Neural cell (in vitro differentiated cells): ENCODE results near the gene ABHD14A.

Source experiments
- CTCF ChIP-seq: fragments of 450-650 bp; IDR thresholded peaks from 2 replicates; pipeline ENCODE4 v1.5.1; 2014; ENCODE audit warnings: antibody characterized with exemption, mild to moderate bottlenecking, moderate library complexity; ENCODE audit not compliant: poor library complexity, severe bottlenecking
- EP300 ChIP-seq: fragments of 450-650 bp; conservative IDR thresholded peaks from 2 replicates; pipeline ENCODE4 v1.6.1; 2014; ENCODE audit warnings: antibody characterized with exemption, mild to moderate bottlenecking, moderate library complexity; ENCODE audit not compliant: poor library complexity, severe bottlenecking
- EZH2 ChIP-seq: fragments of 200-600, 300-800 bp; shearing (Covaris generic), sonication (generic); IDR thresholded peaks from 2 replicates; pipeline ENCODE4 v1.6.1; 2014; ENCODE audit warnings: antibody characterized with exemption, low read length, borderline replicate concordance, mild to moderate bottlenecking; ENCODE audit not compliant: insufficient read depth, poor library complexity, severe bottlenecking
- MXI1 ChIP-seq: fragments of 450-650 bp; conservative IDR thresholded peaks from 2 replicates; pipeline ENCODE4 v1.6.1; 2014; ENCODE audit warnings: antibody characterized with exemption, mild to moderate bottlenecking; ENCODE audit not compliant: poor library complexity, severe bottlenecking
- POLR2AphosphoS5 ChIP-seq: IDR thresholded peaks from 2 replicates; pipeline ENCODE4 v1.6.1; 2012
- RAD21 ChIP-seq: fragments of 450-650 bp; conservative IDR thresholded peaks from 2 replicates; pipeline ENCODE4 v1.6.1; 2014; ENCODE audit warnings: antibody characterized with exemption, mild to moderate bottlenecking, moderate library complexity
- SMC3 ChIP-seq: fragments of 450-650 bp; conservative IDR thresholded peaks from 2 replicates; pipeline ENCODE4 v1.6.1; 2014; ENCODE audit warnings: antibody characterized with exemption, mild to moderate bottlenecking, moderate library complexity; ENCODE audit not compliant: poor library complexity
- TAF1 ChIP-seq: IDR thresholded peaks from 2 replicates; pipeline ENCODE4 v1.6.1; 2012; ENCODE audit warnings: low read depth
- TF ChIP-seq, protein P1 (sequence below): IDR thresholded peaks from 2 replicates; pipeline ENCODE4 v1.6.1; 2012; ENCODE audit warnings: borderline replicate concordance

DNA sequence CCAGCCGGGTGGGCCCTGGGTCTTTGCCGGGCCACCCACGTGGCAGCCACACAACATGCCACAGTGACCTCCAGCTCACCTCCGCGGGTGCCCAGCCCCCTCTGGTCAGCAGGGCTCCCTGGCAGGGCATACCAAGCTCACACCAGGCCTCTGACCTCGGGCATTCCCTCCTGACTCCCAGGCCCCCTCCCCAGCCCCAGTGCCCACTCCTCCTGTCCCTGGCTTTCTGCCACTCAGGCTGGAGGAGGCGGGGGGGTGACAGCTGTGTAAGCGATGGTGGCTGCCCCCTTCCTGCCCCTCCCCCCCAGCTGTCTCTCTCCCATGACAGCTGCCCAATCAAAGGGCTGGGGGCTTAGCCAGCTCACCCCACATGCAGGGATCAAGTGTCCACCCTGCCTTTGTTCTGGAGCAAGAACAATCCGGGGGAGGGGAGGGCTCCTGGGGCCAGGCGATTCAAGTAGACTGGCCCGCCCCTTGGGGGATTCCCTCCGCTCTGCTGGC, 10.9 kb upstream of the ABHD14A start:
- TF ChIP-seq CTCF (no peak), POLR2AphosphoS5 (no peak), RAD21 (no peak), EP300 (no peak), SMC3 (no peak), TAF1 (no peak), EZH2 (no peak), MXI1 (no peak)
- TF ChIP-seq, protein P1, sequence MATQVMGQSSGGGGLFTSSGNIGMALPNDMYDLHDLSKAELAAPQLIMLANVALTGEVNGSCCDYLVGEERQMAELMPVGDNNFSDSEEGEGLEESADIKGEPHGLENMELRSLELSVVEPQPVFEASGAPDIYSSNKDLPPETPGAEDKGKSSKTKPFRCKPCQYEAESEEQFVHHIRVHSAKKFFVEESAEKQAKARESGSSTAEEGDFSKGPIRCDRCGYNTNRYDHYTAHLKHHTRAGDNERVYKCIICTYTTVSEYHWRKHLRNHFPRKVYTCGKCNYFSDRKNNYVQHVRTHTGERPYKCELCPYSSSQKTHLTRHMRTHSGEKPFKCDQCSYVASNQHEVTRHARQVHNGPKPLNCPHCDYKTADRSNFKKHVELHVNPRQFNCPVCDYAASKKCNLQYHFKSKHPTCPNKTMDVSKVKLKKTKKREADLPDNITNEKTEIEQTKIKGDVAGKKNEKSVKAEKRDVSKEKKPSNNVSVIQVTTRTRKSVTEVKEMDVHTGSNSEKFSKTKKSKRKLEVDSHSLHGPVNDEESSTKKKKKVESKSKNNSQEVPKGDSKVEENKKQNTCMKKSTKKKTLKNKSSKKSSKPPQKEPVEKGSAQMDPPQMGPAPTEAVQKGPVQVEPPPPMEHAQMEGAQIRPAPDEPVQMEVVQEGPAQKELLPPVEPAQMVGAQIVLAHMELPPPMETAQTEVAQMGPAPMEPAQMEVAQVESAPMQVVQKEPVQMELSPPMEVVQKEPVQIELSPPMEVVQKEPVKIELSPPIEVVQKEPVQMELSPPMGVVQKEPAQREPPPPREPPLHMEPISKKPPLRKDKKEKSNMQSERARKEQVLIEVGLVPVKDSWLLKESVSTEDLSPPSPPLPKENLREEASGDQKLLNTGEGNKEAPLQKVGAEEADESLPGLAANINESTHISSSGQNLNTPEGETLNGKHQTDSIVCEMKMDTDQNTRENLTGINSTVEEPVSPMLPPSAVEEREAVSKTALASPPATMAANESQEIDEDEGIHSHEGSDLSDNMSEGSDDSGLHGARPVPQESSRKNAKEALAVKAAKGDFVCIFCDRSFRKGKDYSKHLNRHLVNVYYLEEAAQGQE = no peak
